GM19328 (cell line): Measurements from ENCODE around the gene IGFLR1.
A peak's percentile ranks its signal among the peaks of the same experiment; 100 is the strongest.
"Not testable (repeated sequence)": the region's sequence is repeated elsewhere in the genome, so short reads cannot be mapped to it uniquely, and the experiment has no call there.

Experiments used
- ATAC-seq: cut with Tn5 transposase; IDR thresholded peaks from one replicate; pipeline ENCODE4 v1.9.1; 2021; ENCODE audit warnings: mild to moderate bottlenecking, moderate library complexity; ENCODE audit not compliant: unreplicated experiment

Gene IGFLR1

GRCh38 chr19:35777961-35778360 is 35.7 kb upstream of the IGFLR1 start:
- no peak for ATAC-seq

- no peak for ATAC-seq
Observed at GRCh38 chr19:35777086-35777841, 35.0 kb upstream of the IGFLR1 start.

GRCh38 chr19:35776102-35776788 is 34.0 kb upstream of the IGFLR1 start:
- ATAC-seq: no peak

GRCh38 chr19:35775298-35776101 is 33.2 kb upstream of the IGFLR1 start, which contains the start of gene ARHGAP33:
Gene ARHGAP33, plus strand, starts transcription at chr19:35775564. Its CDS starts 95 bp downstream, at chr19:35775659.
- peak; percentile 90 for ATAC-seq

- no peak for ATAC-seq
Observed at GRCh38 chr19:35775046-35775297, 32.7 kb upstream of the IGFLR1 start.

- ATAC-seq: no peak
Observed at GRCh38 chr19:35774274-35775045, 32.2 kb upstream of the IGFLR1 start.

- ATAC-seq: no peak
Observed at GRCh38 chr19:35773020-35773806, 31.0 kb upstream of the IGFLR1 start.

- ATAC-seq: not testable (repeated sequence)
Observed at GRCh38 chr19:35772362-35772761, 30.1 kb upstream of the IGFLR1 start.

GRCh38 chr19:35768082-35768421 is 25.8 kb upstream of the IGFLR1 start:
- ATAC-seq: no peak

GRCh38 chr19:35767288-35768081 is 25.2 kb upstream of the IGFLR1 start:
- no peak for ATAC-seq

GRCh38 chr19:35766571-35767104 is 24.4 kb upstream of the IGFLR1 start:
- ATAC-seq: no peak

GRCh38 chr19:35764432-35765315 is 22.4 kb upstream of the IGFLR1 start:
- no peak for ATAC-seq

- no peak for ATAC-seq
Observed at GRCh38 chr19:35760711-35761349, 18.6 kb upstream of the IGFLR1 start.

GRCh38 chr19:35759697-35760096 is 17.4 kb upstream of the IGFLR1 start:
- no peak for ATAC-seq

- peak; percentile 96 for ATAC-seq
Observed at GRCh38 chr19:35757749-35758608, 15.7 kb upstream of the IGFLR1 start, which contains the start of gene PROSER3. Gene PROSER3, plus strand, starts transcription at chr19:35758176. Its CDS starts 40 bp downstream, at chr19:35758216.

- ATAC-seq: no peak
Observed at GRCh38 chr19:35757231-35757748, 15.0 kb upstream of the IGFLR1 start.
